Bronchial epithelial cell (primary cell): Measurements from ENCODE around the gene GPR37. TPM values are rescaled to one million over a fixed set of nuclear protein-coding genes. Genes with fewer than 3 reads are reported as not detected.

Experiments
- DNase-seq: peaks from one replicate; pipeline ENCODE4 v3.0.0-alpha.2; 2010; ENCODE audit warnings: low read depth
- FAIRE-seq: peaks from 2 replicates; lab custom pipeline; 2011; peaks lifted over from hg19 to GRCh38; lab: Jason Lieb, UNC
- H3K27me3 ChIP-seq: 2 replicates; pipeline ENCODE4 v1.5.1; 2011; ENCODE audit warnings: low read length; ENCODE audit not compliant: control insufficient read depth, insufficient read depth
- H3K36me3 ChIP-seq: 2 replicates; pipeline ENCODE4 v1.5.1; 2011; ENCODE audit warnings: low read length; ENCODE audit not compliant: control insufficient read depth, insufficient read depth
- H3K4me3 ChIP-seq: 2 replicates; pipeline ENCODE4 v1.5.1; 2011; ENCODE audit warnings: mild to moderate bottlenecking, low read depth, low read length, control low read depth
- total RNA-seq: library from RNA; depleted of rRNA; stranded (reverse); fragments of >200 nt; gene quantifications from 2 replicates; pipeline ENCODE4 v1.2.1, GENCODE V29; 2014
- TF ChIP-seq, protein P1 (sequence below): IDR thresholded peaks from 2 replicates; pipeline ENCODE4 v1.5.1; 2011; ENCODE audit warnings: mild to moderate bottlenecking, moderate library complexity, low read length, control low read depth, inconsistent platforms; ENCODE audit not compliant: insufficient read depth, severe bottlenecking

The GPR37 gene
- total RNA-seq, 1 donor from 2014 or later, result 1.6 TPM

DNA sequence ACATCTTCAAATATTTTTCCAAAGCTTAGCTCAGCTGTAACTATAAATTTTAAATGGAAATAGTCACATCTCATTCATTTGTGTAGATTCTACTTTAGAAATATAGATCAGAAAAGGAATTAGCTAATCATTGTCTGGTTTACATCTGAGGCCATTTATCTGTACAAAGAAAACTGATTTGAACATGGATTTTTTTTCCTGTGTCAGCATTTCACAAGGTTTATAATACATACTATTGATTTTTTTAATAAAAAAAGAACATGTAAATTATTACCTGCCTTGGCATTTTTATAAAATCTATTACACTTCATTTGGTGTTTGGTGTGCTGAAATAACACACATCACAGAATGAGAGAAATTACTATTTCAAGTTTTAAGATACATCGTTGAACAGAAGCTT, 3.5 kb upstream of the GPR37 start:
- TF ChIP-seq, protein P1, sequence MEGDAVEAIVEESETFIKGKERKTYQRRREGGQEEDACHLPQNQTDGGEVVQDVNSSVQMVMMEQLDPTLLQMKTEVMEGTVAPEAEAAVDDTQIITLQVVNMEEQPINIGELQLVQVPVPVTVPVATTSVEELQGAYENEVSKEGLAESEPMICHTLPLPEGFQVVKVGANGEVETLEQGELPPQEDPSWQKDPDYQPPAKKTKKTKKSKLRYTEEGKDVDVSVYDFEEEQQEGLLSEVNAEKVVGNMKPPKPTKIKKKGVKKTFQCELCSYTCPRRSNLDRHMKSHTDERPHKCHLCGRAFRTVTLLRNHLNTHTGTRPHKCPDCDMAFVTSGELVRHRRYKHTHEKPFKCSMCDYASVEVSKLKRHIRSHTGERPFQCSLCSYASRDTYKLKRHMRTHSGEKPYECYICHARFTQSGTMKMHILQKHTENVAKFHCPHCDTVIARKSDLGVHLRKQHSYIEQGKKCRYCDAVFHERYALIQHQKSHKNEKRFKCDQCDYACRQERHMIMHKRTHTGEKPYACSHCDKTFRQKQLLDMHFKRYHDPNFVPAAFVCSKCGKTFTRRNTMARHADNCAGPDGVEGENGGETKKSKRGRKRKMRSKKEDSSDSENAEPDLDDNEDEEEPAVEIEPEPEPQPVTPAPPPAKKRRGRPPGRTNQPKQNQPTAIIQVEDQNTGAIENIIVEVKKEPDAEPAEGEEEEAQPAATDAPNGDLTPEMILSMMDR, result no peak
- no peaks in the 10 kb centered on the region for H3K36me3 ChIP-seq
- DNase-seq, result no peak
- no peak overlapping the region for H3K4me3 ChIP-seq
- peaks cover 6% of the 10 kb centered on the region for H3K27me3 ChIP-seq
- no peak for FAIRE-seq

DNA sequence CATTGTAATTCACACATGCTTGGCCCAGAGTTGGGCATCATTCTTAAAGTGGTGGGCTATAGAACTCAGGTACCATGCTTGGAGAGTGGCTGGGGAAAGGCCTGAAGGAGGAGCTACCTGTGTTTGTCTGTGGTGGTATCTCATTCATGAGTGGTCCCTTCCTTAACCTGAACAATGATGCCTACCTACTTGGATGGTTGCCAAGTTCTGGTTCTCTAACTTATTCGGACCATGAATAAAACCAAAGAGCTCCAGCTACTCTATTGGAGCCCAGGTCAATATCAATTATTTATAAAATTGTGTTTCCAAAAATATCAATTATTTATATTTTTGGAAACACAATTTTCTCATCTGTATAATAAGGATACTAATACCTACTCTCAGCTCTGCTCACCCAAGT, 2.9 kb upstream of the GPR37 start:
- H3K27me3 ChIP-seq, result peaks cover 11% of the 10 kb centered on the region
- no peak for FAIRE-seq
- no peaks in the 10 kb centered on the region for H3K36me3 ChIP-seq
- TF ChIP-seq, protein P1, result no peak
- H3K4me3 ChIP-seq, result no peak overlapping the region
- no peak for DNase-seq

DNA sequence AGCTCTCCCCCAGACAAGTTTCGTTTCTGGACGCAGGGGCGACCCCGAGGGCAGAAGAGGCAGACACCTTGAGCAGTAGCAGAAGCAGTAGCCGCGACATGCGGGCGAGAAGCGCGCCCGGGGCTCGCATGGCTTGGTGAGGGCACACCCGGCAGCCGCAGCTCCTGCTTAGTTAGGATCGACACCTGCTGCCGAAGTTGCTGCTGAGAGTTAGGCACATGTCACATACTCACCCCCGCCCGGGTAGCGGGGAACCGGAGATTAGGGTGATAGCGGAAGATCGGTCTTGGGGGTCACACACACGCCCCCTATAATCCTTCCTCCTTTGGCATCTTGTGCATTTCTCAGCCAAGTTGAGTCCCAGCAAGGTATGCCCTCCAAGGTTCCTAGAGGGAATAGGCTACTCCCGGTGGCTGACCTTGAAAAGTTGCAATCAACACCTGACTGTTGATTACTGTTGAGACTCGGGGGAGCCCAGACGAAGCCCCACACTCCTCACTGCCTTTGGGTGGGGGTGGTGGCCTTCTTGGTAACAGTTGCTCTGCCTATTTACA, 668 bp downstream of the GPR37 start:
- FAIRE-seq (no peak), DNase-seq (no peak)
- Histone ChIP-seq H3K4me3 (peak overlapping the region; percentile 49), H3K36me3 (no peaks in the 10 kb centered on the region), H3K27me3 (peaks cover 11% of the 10 kb centered on the region)
- TF ChIP-seq, protein P1, result no peak

DNA sequence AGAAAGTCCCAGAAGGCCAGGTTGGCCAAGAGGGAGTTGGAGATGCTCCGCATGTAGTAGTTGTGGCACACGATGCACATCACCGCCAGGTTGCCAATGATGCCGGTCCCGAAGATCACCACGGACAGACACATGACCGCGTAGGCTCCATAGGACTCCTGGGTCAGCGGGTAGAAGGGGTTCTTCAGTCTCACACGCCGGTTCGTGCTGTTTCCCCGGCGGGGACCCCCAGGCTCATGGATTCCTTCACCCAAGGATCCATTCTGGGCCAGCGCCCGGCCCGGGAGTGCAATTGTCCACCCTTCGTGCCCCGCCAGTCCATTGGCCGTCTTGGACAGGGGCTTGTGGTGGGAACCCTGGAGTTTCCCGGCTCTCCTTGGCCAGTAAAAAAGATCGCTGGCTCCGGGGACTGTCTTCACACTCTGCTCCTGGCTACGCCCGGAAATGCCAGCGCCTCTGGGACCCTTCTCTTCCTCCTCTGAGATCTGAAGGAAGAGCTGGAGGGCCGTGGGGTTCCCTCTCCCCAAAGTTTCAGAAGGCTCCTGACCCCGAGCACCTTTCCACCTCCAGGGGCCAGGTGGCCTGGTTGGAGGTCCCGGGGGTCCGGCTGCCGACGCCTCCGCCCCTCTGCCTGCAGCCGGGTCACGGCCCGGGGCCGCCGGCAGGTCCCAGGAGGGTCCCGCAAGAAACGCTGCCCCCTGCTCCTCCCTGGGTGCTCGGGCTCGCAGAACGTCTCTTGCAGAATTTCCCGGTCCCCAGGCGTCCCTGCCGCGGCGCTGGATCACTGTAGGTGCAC, 1.3 kb downstream of the GPR37 start:
- DNase-seq, result no peak
- Histone ChIP-seq H3K4me3 (peak overlapping the region; percentile 49), H3K27me3 (peaks cover 11% of the 10 kb centered on the region), H3K36me3 (no peaks in the 10 kb centered on the region)
- no peak for FAIRE-seq
- TF ChIP-seq, protein P1, result no peak

DNA sequence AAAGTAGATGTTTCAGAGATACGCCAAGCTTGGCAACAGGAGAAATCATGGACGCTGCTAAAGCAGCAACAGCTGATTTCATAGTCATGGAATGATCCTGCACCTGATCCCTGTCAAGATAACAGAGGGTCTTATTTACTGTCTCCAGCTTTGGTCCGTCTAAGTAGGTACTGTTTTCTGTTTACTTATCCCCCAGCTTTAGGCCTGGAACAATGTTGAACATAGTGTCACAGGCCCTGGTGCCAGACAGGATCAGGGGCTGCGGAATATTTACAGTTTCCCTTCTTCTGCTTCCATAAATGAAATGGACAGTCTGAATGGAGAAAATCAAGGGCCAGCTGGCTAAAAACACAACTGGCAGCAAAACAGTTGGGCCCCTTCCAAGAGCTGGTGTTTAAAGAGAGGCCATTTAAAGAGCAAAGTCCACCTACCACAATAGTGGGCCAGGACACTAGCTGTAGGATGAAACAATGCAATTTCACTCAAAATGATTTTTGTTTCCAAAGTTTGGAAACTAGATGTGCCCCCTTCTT, 2.9 kb downstream of the GPR37 start:
- FAIRE-seq, result no peak
- TF ChIP-seq, protein P1, result no peak
- no peak overlapping the region for H3K4me3 ChIP-seq
- H3K27me3 ChIP-seq, result peaks cover 11% of the 10 kb centered on the region
- no peaks in the 10 kb centered on the region for H3K36me3 ChIP-seq
- no peak for DNase-seq
